ENCODE data around the gene PDE4A. TPM values are rescaled to one million over a fixed set of nuclear protein-coding genes. Genes with fewer than 3 reads are reported as not detected.

PDE4A gene
- total and polyA plus RNA-seq, 2 of the 13 experiments (the other 11 are each of a cell fraction or from before 2014, with no cell fraction given), result 1.1 to 4.1 TPM

GRCh38 chr19:10502524-10503001, 82.2 kb downstream of the PDE4A start (continued):
- TF ChIP-seq ZHX2 (IDR thresholded peaks at IDR 0.05; ENCODE audit: low read depth) (peak; percentile 70; the same call in 1 of the 2 replicates), ZHX2 (CRISPR knock-in tag; IDR thresholded peaks at IDR 0.05; ENCODE audit: borderline replicate concordance) (peak; percentile 60; the same call in 1 of the 2 replicates), ZNF10 (CRISPR knock-in tag; IDR thresholded peaks at IDR 0.05; ENCODE audit: borderline replicate concordance, low read depth) (no peak), ZNF629 (CRISPR knock-in tag; conservative IDR thresholded peaks at IDR 0.05) (no peak), TEF (CRISPR knock-in tag; IDR thresholded peaks at IDR 0.05) (no peak), GATAD1 (CRISPR knock-in tag; IDR thresholded peaks at IDR 0.05) (peak; percentile 56; the same call in 1 of the 2 replicates), POLR2G (IDR thresholded peaks at IDR 0.05; ENCODE audit: low read depth, low read length) (peak; percentile 85), MED1 (CRISPR knock-in tag; IDR thresholded peaks at IDR 0.05) (peak; percentile 58; the same call in 1 of the 2 replicates), ZBTB39 (CRISPR knock-in tag; IDR thresholded peaks at IDR 0.05) (0 out of 2 replicates have a peak, but pooled peaks have one; percentile 23), PHF20 (CRISPR knock-in tag; IDR thresholded peaks at IDR 0.05) (peak; percentile 43; the same call in 1 of the 2 replicates), ASH2L (IDR thresholded peaks at IDR 0.05; ENCODE audit: insufficient read length, low read depth, low read length) (peak; percentile 73), MYC (CRISPR knock-in tag; IDR thresholded peaks at IDR 0.05; ENCODE audit: borderline replicate concordance) (peak; percentile 92), SOX13 (IDR thresholded peaks at IDR 0.05) (no peak), SOX13 (CRISPR knock-in tag; conservative IDR thresholded peaks at IDR 0.05 in 1 of 2, IDR thresholded peaks at IDR 0.05 in 1 of 2) (peak in 1 of 2 experiments; percentile 45; a peak in 1 of 4 replicates), ZNF441 (CRISPR knock-in tag; IDR thresholded peaks at IDR 0.05; ENCODE audit: borderline replicate concordance) (peak; percentile 94), ZNF33A (CRISPR knock-in tag; IDR thresholded peaks at IDR 0.05; ENCODE audit: borderline replicate concordance) (no peak), POGK (CRISPR knock-in tag; conservative IDR thresholded peaks at IDR 0.05) (peak; percentile 69; the same call in 1 of the 2 replicates), ZNF788 (CRISPR knock-in tag; IDR thresholded peaks at IDR 0.05; ENCODE audit: borderline replicate concordance) (peak; percentile 77; the same call in 1 of the 2 replicates)
